ENCODE data around the gene SP9. TPM values are rescaled to one million over a fixed set of nuclear protein-coding genes. Genes with fewer than 3 reads are reported as not detected.

The SP9 gene
- polyA plus RNA-seq, 1 donor (not counting 4 experiments of a cell fraction or from before 2014, with no cell fraction given), result not detected

GRCh38 chr2:174343623-174344455 is 9.1 kb downstream of the SP9 start:
- Histone ChIP-seq H4K20me1 (ENCODE audit: control insufficient read depth, extremely low read depth, insufficient read depth, low read length) (peaks cover 4% of the 10 kb centered on the region), H3K4me2 (ENCODE audit: control insufficient read depth, extremely low read depth, insufficient read depth, low read depth, low read length) (peak overlapping the region; percentile 87), H3K36me3 (ENCODE audit: control insufficient read depth in 2 of 2, extremely low read depth in 1 of 2, insufficient read depth in 2 of 2, low read length in 2 of 2) (peaks cover 0 to 1% of the 10 kb centered on the region in 2 experiments), H3K9me3 (ENCODE audit: control insufficient read depth, low read depth, low read length) (no peaks in the 10 kb centered on the region), H3K79me2 (ENCODE audit: control insufficient read depth, insufficient read depth, low read length) (no peaks in the 10 kb centered on the region), H2AFZ (ENCODE audit: control insufficient read depth, low read length) (no peak overlapping the region), H3K9ac (ENCODE audit: control insufficient read depth, extremely low read depth, insufficient read depth, low read length) (no peak overlapping the region), H3K27ac (ENCODE audit: control insufficient read depth, insufficient read depth, low read length) (no peak overlapping the region), H3K9me1 (ENCODE audit: control insufficient read depth, extremely low read depth, insufficient read depth, low read length) (no peaks in the 10 kb centered on the region), H3K4me3 (ENCODE audit: control insufficient read depth in 2 of 3, extremely low read depth in 1 of 3, insufficient read depth in 2 of 3, low read depth in 1 of 3, low read length in 3 of 3) (no peak overlapping the region), H3K27me3 (ENCODE audit: control insufficient read depth, extremely low read depth, insufficient read depth, low read length) (peaks cover 55% of the 10 kb centered on the region), H3K4me1 (ENCODE audit: control insufficient read depth, extremely low read depth, insufficient read depth, low read length) (peaks cover 23% of the 10 kb centered on the region)
- peak; percentile 64 for TF ChIP-seq EZH2 (IDR thresholded peaks at IDR 0.05; ENCODE audit: low read length)
- TF ChIP-seq CTCF (optimal IDR thresholded peaks at IDR 0.05 in 1 of 3, IDR thresholded peaks at IDR 0.05 in 1 of 3, conservative IDR thresholded peaks at IDR 0.05 in 1 of 3; ENCODE audit: extremely low read depth in 1 of 3, insufficient read depth in 2 of 3, low read length in 3 of 3), result no peak
- dilution Hi-C loops (cut with MboI; ENCODE audit: extremely low pct_ligation_motif_present, low sequenced_read_pairs), result no loop called here
- no peak for FAIRE-seq
- DNase-seq (ENCODE audit: low read depth, low spot score), result no peak

GRCh38 chr2:174344716-174345461 is 10.1 kb downstream of the SP9 start:
- TF ChIP-seq CTCF (optimal IDR thresholded peaks at IDR 0.05 in 1 of 3, IDR thresholded peaks at IDR 0.05 in 1 of 3, conservative IDR thresholded peaks at IDR 0.05 in 1 of 3; ENCODE audit: extremely low read depth in 1 of 3, insufficient read depth in 2 of 3, low read length in 3 of 3) (peak in 2 of 3 experiments; percentile 18 to 55), EZH2 (IDR thresholded peaks at IDR 0.05; ENCODE audit: low read length) (no peak)

More at GRCh38 chr2:174344716-174345461, 10.1 kb downstream of the SP9 start:
- peak overlapping the region in 1 of 3 experiments; percentile 1 for H3K4me3 ChIP-seq (ENCODE audit: control insufficient read depth in 2 of 3, extremely low read depth in 1 of 3, insufficient read depth in 2 of 3, low read depth in 1 of 3, low read length in 3 of 3)
- peak; percentile 68 for FAIRE-seq
- no peak overlapping the region for H3K27ac ChIP-seq (ENCODE audit: control insufficient read depth, insufficient read depth, low read length)
- peaks cover 0 to 1% of the 10 kb centered on the region in 2 experiments for H3K36me3 ChIP-seq (ENCODE audit: control insufficient read depth in 2 of 2, extremely low read depth in 1 of 2, insufficient read depth in 2 of 2, low read length in 2 of 2)
- peaks cover 23% of the 10 kb centered on the region for H3K4me1 ChIP-seq (ENCODE audit: control insufficient read depth, extremely low read depth, insufficient read depth, low read length)
- no peak overlapping the region for H3K9ac ChIP-seq (ENCODE audit: control insufficient read depth, extremely low read depth, insufficient read depth, low read length)
- no peak overlapping the region for H2AFZ ChIP-seq (ENCODE audit: control insufficient read depth, low read length)
- dilution Hi-C loops (cut with MboI; ENCODE audit: extremely low pct_ligation_motif_present, low sequenced_read_pairs), result no loop called here
- no peaks in the 10 kb centered on the region for H3K9me1 ChIP-seq (ENCODE audit: control insufficient read depth, extremely low read depth, insufficient read depth, low read length)
- H4K20me1 ChIP-seq (ENCODE audit: control insufficient read depth, extremely low read depth, insufficient read depth, low read length), result peaks cover 4% of the 10 kb centered on the region
- H3K4me2 ChIP-seq (ENCODE audit: control insufficient read depth, extremely low read depth, insufficient read depth, low read depth, low read length), result peak overlapping the region; percentile 40
- DNase-seq (ENCODE audit: low read depth, low spot score), result peak; percentile 25
- H3K27me3 ChIP-seq (ENCODE audit: control insufficient read depth, extremely low read depth, insufficient read depth, low read length), result peaks cover 45% of the 10 kb centered on the region
- H3K9me3 ChIP-seq (ENCODE audit: control insufficient read depth, low read depth, low read length), result no peaks in the 10 kb centered on the region
- H3K79me2 ChIP-seq (ENCODE audit: control insufficient read depth, insufficient read depth, low read length), result no peaks in the 10 kb centered on the region
